HepG2 (cell line): ENCODE results near the gene CSTF1. TPM values are rescaled to one million over a fixed set of nuclear protein-coding genes. Genes with fewer than 3 reads are reported as not detected.
A peak's percentile ranks its signal among the peaks of the same experiment; 100 is the strongest.

ENCODE experiments used
- ATAC-seq: fragments of 200-7000 bp; cut with Tn5 transposase; 3 replicates; pipeline ENCODE4 v1.9.1; 2020; ENCODE audit warnings: mild to moderate bottlenecking, moderate library complexity
- BruUV-seq: library from RNA; stranded (reverse); fragments of 400-500 nt; replicated peaks from 2 replicates; lab custom pipeline; 2021; lab: Mats Ljungman, UMichigan
- CTCF ChIA-PET: fragments of 300-600 bp; formaldehyde crosslinking; extraction: SDS; loops from one replicate; lab custom pipeline; 2021; ENCODE audit warnings: low total read pairs, inconsistent platforms, low intra/inter-chr PET ratio; lab: Yijun Ruan, JAX
- POLR2A ChIA-PET: fragments of 350-600 bp; sonication (Branson Sonifier 250); formaldehyde crosslinking; loops from one replicate; lab custom pipeline; 2020; ENCODE audit warnings: antibody characterized with exemption, inconsistent platforms; lab: Yijun Ruan, JAX
- DNase-seq: peaks from one replicate; pipeline ENCODE4 v3.0.0-alpha.2; 2015; ENCODE audit warnings: low spot score
- FAIRE-seq: peaks from 3 replicates; lab custom pipeline; 2011; peaks lifted over from hg19 to GRCh38; lab: Jason Lieb, UNC
- H2AFZ ChIP-seq: one replicate; pipeline ENCODE4 v1.6.1; 2011; ENCODE audit warnings: low read length, inconsistent platforms
- H3K27ac ChIP-seq: fragments of 300-600 bp; 3 replicates; pipeline ENCODE4 v1.8.0; 2011; ENCODE audit warnings: mixed run types, mild to moderate bottlenecking, mixed read lengths, low read length, inconsistent platforms; ENCODE audit not compliant: insufficient read depth; ENCODE audit errors: extremely low read length
- H3K27me3 ChIP-seq, 2 experiments: fragments of 200-600 bp in 1 of 2; 2 replicates in 1 of 2; 3 replicates in 1 of 2; pipeline versions ENCODE4 v1.6.0 to v1.8.0; 2011; ENCODE audit warnings: low read length in 2 of 2, mild to moderate bottlenecking in 2 of 2, moderate library complexity in 2 of 2, inconsistent platforms in 1 of 2; ENCODE audit not compliant: insufficient read depth in 2 of 2, control insufficient read depth in 1 of 2
- H3K36me3 ChIP-seq, 2 experiments: fragments of 200-600 bp in 1 of 2; replicated peaks in 1 of 2; 2 replicates in 1 of 2; 3 replicates in 1 of 2; pipeline versions ENCODE4 v1.5.1 to v1.8.0; 2011; ENCODE audit warnings: low read length in 2 of 2, inconsistent platforms in 1 of 2; ENCODE audit not compliant: insufficient read depth in 2 of 2, control insufficient read depth in 1 of 2
- H3K4me1 ChIP-seq: 2 replicates; pipeline ENCODE4 v1.5.1; 2012; ENCODE audit warnings: low read length, inconsistent platforms; ENCODE audit not compliant: insufficient read depth
- H3K4me2 ChIP-seq: 2 replicates; pipeline ENCODE4 v1.6.0; 2011; ENCODE audit warnings: low read depth, low read length, inconsistent platforms
- H3K4me3 ChIP-seq, 3 experiments: fragments of 200-600 bp in 1 of 3; sonication (generic), shearing (Covaris generic) in 1 of 3; replicated peaks in 1 of 3; 2 replicates each; pipeline ENCODE4 v1.5.1; 2011 to 2016; ENCODE audit warnings: low read length in 3 of 3, inconsistent platforms in 2 of 3, low read depth in 2 of 3, mild to moderate bottlenecking in 2 of 3, control low read depth in 1 of 3, mixed read lengths in 1 of 3; ENCODE audit not compliant: insufficient read depth in 1 of 3
- H3K79me2 ChIP-seq: one replicate; pipeline ENCODE4 v1.6.1; 2011; ENCODE audit warnings: low read length, inconsistent platforms; ENCODE audit not compliant: insufficient read depth
- H3K9ac ChIP-seq: 2 replicates; pipeline ENCODE4 v1.6.0; 2011; ENCODE audit warnings: mild to moderate bottlenecking, low read depth, low read length, inconsistent platforms; ENCODE audit not compliant: insufficient read depth
- H3K9me3 ChIP-seq: 2 replicates; pipeline ENCODE4 v1.5.1; 2012; ENCODE audit warnings: mild to moderate bottlenecking, low read length
- H4K20me1 ChIP-seq: 2 replicates; pipeline ENCODE4 v1.6.0; 2011; ENCODE audit warnings: inconsistent platforms, mild to moderate bottlenecking, low read length, moderate library complexity; ENCODE audit not compliant: insufficient read depth
- BCL3 ChIP-seq: sonication (generic); formaldehyde crosslinking; IDR thresholded peaks from 2 replicates; pipeline ENCODE4 v1.5.1; 2020; ENCODE audit warnings: mild to moderate bottlenecking, missing genetic modification reagents, moderate library complexity
- DNMT1 ChIP-seq: sonication (generic); formaldehyde crosslinking; IDR thresholded peaks from 2 replicates; pipeline ENCODE4 v1.5.1; 2020; ENCODE audit warnings: mild to moderate bottlenecking, missing genetic modification reagents
- ERF ChIP-seq: IDR thresholded peaks from 2 replicates; pipeline ENCODE4 v1.6.1; 2018; ENCODE audit warnings: missing biosample characterization, missing genetic modification reagents
- FOXA1 ChIP-seq, 2 experiments: fragments of 450-650 bp in 1 of 2; sonication (generic) in 1 of 2; formaldehyde crosslinking in 1 of 2; IDR thresholded peaks; 2 replicates each; pipeline versions ENCODE4 v1.4.0 to v1.6.1; 2016 to 2020; ENCODE audit warnings: missing genetic modification reagents in 1 of 2
- HNRNPK ChIP-seq: fragments of 200-400 bp; formaldehyde crosslinking; IDR thresholded peaks from 2 replicates; pipeline ENCODE4 v1.6.1; 2018; ENCODE audit warnings: low read length, low read depth, moderate library complexity, mild to moderate bottlenecking; ENCODE audit not compliant: poor library complexity, severe bottlenecking
- MTA1 ChIP-seq: sonication (generic); formaldehyde crosslinking; IDR thresholded peaks from 2 replicates; pipeline ENCODE4 v1.4.0; 2020; ENCODE audit warnings: missing genetic modification reagents, mild to moderate bottlenecking, borderline replicate concordance
- MZF1 ChIP-seq: sonication (generic); formaldehyde crosslinking; IDR thresholded peaks from 2 replicates; pipeline ENCODE4 v1.8.1; 2023; ENCODE audit warnings: mild to moderate bottlenecking, missing genetic modification reagents, borderline replicate concordance
- RFX3 ChIP-seq: IDR thresholded peaks from 2 replicates; pipeline ENCODE4 v1.6.1; 2016; ENCODE audit warnings: missing biosample characterization, missing genetic modification reagents
- RNF219 ChIP-seq: sonication (generic); formaldehyde crosslinking; IDR thresholded peaks from 2 replicates; pipeline ENCODE4 v1.5.0; 2020; ENCODE audit warnings: mild to moderate bottlenecking, missing genetic modification reagents
- STAG1 ChIP-seq: sonication (generic); formaldehyde crosslinking; IDR thresholded peaks from 2 replicates; pipeline ENCODE4 v1.4.0; 2020; ENCODE audit warnings: missing genetic modification reagents
- ZBTB4 ChIP-seq: sonication (generic); formaldehyde crosslinking; IDR thresholded peaks from 2 replicates; pipeline ENCODE4 v1.4.0; 2020; ENCODE audit warnings: missing genetic modification reagents, mild to moderate bottlenecking, borderline replicate concordance
- ZFP36L1 ChIP-seq: sonication (generic); formaldehyde crosslinking; IDR thresholded peaks from 2 replicates; pipeline ENCODE4 v1.8.0; 2022; ENCODE audit warnings: mild to moderate bottlenecking, missing genetic modification reagents, moderate library complexity
- WGBS: methylation state at CpG from one replicate; pipeline ENCODE4 v1.1.6; 2017; ENCODE audit warnings: low lambda C conversion rate; 5-methylcytosine and 5-hydroxymethylcytosine counted together
- in situ Hi-C: cut with HindIII; loops from 2 replicates; pipeline ENCODE4 v1.10.0; 2017; ENCODE audit warnings: low pct_unique_long_range_greater_than_20kb; ENCODE audit not compliant: extremely low pct_ligation_motif_present
- intact Hi-C: fragments of 100-400 bp; cut with micrococcal nuclease; formaldehyde crosslinking; loops from one replicate; pipeline ENCODE4 v1.10.0; 2022; ENCODE audit not compliant: unreplicated experiment
- polyA plus RNA-seq, 8 experiments: library from polyadenylated mRNA; depleted of rRNA in 3 of 8; stranded (reverse) in 7 of 8; unstranded in 1 of 8; fragments of >200 nt; fragmentation: Illumina TruSeq in 4 of 8; extraction: Trizol in 4 of 8; gene quantifications; 2 replicates each; pipeline versions ENCODE4 v1.2.1 to v1.2.3, GENCODE V29; 2011 to 2016; ENCODE audit warnings: low read depth in 4 of 8, missing spikeins in 1 of 8, mixed read lengths in 1 of 8; ENCODE audit not compliant: insufficient read depth in 1 of 8
- total RNA-seq, 5 experiments: library from RNA; depleted of rRNA; stranded (reverse); fragments of >200 nt; fragmentation: Illumina TruSeq; extraction: Trizol; gene quantifications; 2 replicates each; pipeline ENCODE4 v1.2.3, GENCODE V29; 2016; ENCODE audit warnings: low read depth in 1 of 5

The CSTF1 gene
- total and polyA plus RNA-seq, 2 of the 13 experiments (the other 11 are each of a cell fraction or from before 2014, with no cell fraction given), result 70.9 to 100 TPM

GRCh38 chr20:56445130-56445529 lies 52.7 kb downstream of the CSTF1 start:
- Histone ChIP-seq H3K36me3 (no peaks in the 10 kb centered on the region), H3K27ac (no peak overlapping the region), H2AFZ (no peak overlapping the region), H3K9ac (no peak overlapping the region), H3K27me3 (peaks cover 0 to 2% of the 10 kb centered on the region in 2 experiments; a peak in 1 of 5 replicates), H3K4me2 (no peak overlapping the region), H4K20me1 (no peaks in the 10 kb centered on the region), H3K4me3 (no peak overlapping the region), H3K4me1 (peaks cover 9% of the 10 kb centered on the region), H3K9me3 (no peaks in the 10 kb centered on the region), H3K79me2 (no peaks in the 10 kb centered on the region)
- CTCF ChIA-PET, result no interaction called here
- no TSS peak for BruUV-seq
- DNase-seq (no peak), FAIRE-seq (no peak), ATAC-seq (no peak)
- 77% methylated on average over 3 of the region's 3 CpGs for WGBS
- in situ Hi-C loops, result no loop called here
- no peak for TF ChIP-seq FOXA1 (IDR thresholded peaks at IDR 0.05)
- TF ChIP-seq FOXA1 (CRISPR knock-in tag; IDR thresholded peaks at IDR 0.05), result no peak
- 0 out of 2 replicates have a peak, but pooled peaks have one; percentile 20 for TF ChIP-seq DNMT1
- intact Hi-C loops, result no loop called here
- POLR2A ChIA-PET, result no interaction called here

- H3K4me2 ChIP-seq, result no peak overlapping the region
- intact Hi-C loops, result no loop called here
- no peaks in the 10 kb centered on the region for H3K9me3 ChIP-seq
- ChIA-PET POLR2A (no interaction called here), CTCF (no interaction called here)
- WGBS, result 70% methylated on average over 16 of the region's 16 CpGs
- H2AFZ ChIP-seq, result no peak overlapping the region
- no peak overlapping the region for H3K27ac ChIP-seq
- H3K27me3 ChIP-seq, result peaks cover 0 to 2% of the 10 kb centered on the region in 2 experiments; a peak in 1 of 5 replicates
- in situ Hi-C loops, result no loop called here
- FAIRE-seq (no peak), DNase-seq (no peak), ATAC-seq (no peak)
- no peak overlapping the region for H3K9ac ChIP-seq
- H3K36me3 ChIP-seq, result no peaks in the 10 kb centered on the region
- H4K20me1 ChIP-seq, result no peaks in the 10 kb centered on the region
- BruUV-seq, result no TSS peak
- H3K79me2 ChIP-seq, result no peaks in the 10 kb centered on the region
- peaks cover 9% of the 10 kb centered on the region for H3K4me1 ChIP-seq
- no peak overlapping the region for H3K4me3 ChIP-seq
- TF ChIP-seq STAG1 (CRISPR knock-in tag) (no peak), ERF (CRISPR knock-in tag) (no peak), RNF219 (CRISPR knock-in tag) (no peak), MTA1 (CRISPR knock-in tag) (no peak), MZF1 (CRISPR knock-in tag) (no peak), HNRNPK (no peak), ZFP36L1 (no peak), BCL3 (CRISPR knock-in tag) (no peak), ZBTB4 (no peak), RFX3 (CRISPR knock-in tag) (no peak)
These were observed 53.1 kb downstream of the CSTF1 start for GRCh38 chr20:56445540-56445939.
